ENCODE data around the gene DSCAM.
"Not testable (repeated sequence)": the region's sequence is repeated elsewhere in the genome, so short reads cannot be mapped to it uniquely, and the experiment has no call there.

DSCAM gene

DNA sequence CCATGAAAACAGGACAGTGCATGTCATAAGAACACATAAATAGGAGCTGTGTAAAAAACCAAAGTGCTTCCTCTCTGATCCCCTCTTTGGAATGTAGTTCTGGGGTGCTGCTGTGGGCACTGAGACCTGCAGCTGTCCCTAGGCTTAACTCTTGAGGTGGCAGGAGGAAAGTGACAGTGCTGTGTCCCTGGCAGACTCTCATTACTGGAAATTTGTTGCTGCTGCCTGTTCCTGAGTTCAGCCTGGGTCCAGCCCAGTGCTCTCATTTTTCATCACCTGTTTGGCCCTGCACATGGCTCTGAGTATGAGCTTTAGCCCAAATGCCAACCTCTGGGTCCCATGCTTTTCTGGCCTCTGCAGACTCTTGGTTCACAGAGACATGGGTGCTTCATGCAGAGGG, 329.3 kb downstream of the DSCAM start:
- no peak for DNase-seq

DNA sequence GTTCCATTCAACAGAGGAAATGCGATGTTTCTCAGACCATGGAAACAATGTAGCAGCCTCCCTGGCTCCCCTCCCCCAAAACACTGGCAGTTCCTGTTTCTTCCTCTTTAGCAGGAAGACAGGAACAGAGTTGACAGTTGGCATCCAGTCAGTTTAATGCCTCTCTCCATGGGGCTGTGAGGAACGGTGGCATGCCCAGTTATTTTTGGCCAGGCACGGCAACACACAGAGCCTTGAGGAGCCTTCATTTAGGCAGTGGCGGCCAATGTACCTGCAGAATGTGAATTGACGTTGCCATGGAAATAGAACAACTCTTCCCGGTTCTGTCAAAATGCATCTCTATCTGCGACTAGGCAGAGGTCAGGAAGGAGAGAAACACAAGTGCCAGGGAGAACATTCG, 330.6 kb downstream of the DSCAM start:
- no peak for DNase-seq

- DNase-seq, result peak; percentile 28
These were observed 334.4 kb downstream of the DSCAM start for GRCh38 chr21:40512590-40512989.

- DNase-seq, result no peak
These were observed 339.0 kb downstream of the DSCAM start for GRCh38 chr21:40507978-40508377.

DNA sequence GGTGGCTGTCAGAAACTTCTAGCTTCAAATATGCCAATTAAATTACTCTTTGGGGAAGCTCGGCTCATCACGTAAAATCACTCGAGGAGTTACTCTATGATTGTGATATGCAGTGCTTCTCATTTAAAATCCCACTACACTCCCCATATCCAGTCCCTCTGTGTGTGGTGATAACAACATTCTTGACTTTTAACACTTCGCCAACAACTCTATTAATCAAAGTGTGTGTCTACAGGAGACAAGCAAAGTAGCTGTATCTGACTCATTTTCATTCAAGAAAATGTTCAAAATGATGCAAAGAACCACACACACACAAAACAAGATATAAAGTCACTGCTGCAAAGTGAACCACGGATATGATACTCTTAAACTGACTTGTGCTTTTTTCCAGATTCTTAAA, 341.3 kb downstream of the DSCAM start:
- DNase-seq, result no peak

DNA sequence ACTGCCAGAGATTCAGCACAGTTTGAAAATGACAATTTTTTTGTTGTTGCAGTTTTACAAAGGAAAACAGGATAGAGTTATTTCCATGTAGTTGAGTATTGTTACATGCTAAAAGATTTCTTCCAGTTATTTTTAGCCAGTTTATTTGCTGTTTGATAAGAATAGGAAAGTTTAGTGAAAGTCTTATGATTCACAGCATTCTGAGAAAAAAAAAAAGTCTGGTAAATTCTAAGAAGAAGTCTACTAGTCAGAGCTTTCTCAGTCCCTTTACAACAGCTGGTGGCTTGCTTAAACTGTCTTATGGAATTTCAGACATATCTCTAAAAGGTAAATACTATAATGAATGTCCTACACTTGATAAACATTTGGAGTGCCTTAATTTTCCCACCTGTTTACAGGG, 341.7 kb downstream of the DSCAM start:
- DNase-seq, result no peak

DNA sequence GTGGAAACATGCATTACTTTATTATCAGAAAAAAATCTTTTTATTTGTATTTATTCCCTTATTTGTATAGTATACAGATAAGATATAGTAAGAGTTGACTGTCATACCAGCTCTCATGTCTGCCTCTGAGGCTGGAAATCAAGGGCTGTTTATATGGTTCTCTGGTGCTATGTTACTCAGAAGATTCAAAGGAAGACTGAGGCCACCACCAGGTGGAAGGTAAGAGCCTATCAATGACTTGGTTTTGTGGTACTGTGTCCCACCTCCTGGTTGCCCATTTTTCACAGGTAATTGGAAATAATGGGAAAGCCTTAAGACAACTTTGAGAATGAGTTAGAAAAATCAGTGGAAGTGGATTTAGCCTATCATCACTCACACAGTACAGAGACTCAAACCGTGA, 342.1 kb downstream of the DSCAM start:
- DNase-seq, result no peak

- no peak for DNase-seq
These were observed 350.8 kb downstream of the DSCAM start for GRCh38 chr21:40496116-40496515.

DNA sequence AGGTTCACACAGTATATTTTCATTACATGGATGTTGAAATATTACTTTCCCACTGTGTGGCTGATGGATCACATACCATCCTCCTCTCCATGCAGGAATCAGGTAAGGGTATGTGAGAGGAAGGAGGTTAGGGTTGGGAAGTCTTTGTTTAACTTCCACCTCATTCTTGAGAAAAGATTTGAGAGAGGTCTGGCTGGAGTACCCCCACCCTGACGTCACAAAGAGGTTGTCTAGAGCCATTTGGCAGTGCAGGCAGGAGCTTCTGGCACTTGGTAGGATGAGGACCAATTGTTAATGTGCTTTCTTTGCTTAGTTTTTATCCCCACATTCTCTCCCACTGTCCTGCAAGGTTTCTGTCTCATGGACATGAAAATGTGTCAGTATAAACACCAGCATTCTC, 356.6 kb downstream of the DSCAM start:
- no peak for DNase-seq

- DNase-seq, result no peak
These were observed 358.0 kb downstream of the DSCAM start for GRCh38 chr21:40489001-40489400.

- DNase-seq, result no peak
These were observed 365.2 kb downstream of the DSCAM start for GRCh38 chr21:40481764-40482163.

DNA sequence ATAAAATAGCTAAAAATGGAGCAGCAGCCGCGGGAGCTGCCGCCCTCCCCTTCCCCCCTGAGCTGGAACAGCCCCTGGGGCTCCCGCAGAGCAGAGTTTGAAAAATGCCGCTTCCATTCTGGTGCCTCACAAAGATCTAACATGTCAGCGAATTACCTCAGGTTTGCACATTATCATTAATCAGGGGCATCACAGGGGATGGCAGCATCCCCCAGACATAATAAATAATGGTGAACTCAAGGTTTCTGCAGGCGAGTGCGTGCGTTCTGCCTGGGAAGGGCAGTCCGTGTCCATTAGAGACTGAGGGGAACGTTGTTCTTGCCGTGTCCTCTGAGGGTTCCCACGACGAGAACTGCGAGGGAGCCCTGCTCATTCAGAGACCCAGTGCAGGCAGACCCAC, 372.4 kb downstream of the DSCAM start:
- DNase-seq, result no peak

GRCh38 chr21:40472013-40472412, 374.9 kb downstream of the DSCAM start:
- DNase-seq, result no peak

GRCh38 chr21:40471103-40471502, 375.9 kb downstream of the DSCAM start:
- no peak for DNase-seq

DNA sequence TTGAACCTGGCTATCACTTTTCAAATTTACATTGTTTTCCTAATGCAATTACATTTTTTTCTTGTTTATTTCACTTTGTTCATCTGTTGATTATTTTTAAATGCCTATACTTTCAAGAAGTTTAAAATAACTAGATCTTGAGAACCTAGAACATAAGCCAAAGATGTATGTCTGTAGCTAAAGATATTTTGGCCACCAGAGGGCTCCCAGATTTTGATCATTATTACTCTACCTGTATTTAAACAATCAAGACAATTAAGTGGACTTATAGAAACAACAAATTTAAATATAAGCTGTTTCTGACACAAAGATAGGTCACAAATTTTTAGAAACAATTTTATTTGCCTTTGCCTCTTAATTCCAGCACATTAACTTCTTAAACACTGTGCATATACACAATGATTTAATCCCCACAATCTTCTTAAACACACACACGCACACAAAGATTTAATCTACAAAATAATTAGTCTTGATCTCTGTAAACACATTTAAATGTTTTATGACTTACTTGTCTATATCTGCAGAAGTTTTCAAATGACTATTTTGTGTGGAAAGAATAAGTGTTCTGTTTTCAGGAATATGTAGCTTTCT, 380.0 kb downstream of the DSCAM start:
- peak; percentile 60 for DNase-seq

DNA sequence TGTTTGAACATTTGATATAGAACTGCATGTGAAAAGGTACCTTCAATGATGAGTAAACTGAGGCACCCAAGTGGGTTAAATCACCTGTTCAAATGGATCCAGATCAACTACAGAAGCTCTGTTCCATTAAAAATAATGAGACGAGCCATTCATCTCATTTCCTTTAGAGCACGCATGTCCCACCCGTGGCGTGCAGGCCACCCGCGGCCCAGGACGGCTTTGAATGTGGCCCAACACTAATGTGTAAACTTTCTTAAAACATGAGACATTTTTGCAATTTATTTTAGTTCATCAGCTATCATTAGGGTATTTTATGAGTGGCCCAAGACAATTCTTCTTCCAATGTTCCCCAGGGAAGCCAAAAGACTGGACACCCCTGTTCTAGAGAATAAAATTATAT, 381.6 kb downstream of the DSCAM start:
- DNase-seq, result no peak

DNA sequence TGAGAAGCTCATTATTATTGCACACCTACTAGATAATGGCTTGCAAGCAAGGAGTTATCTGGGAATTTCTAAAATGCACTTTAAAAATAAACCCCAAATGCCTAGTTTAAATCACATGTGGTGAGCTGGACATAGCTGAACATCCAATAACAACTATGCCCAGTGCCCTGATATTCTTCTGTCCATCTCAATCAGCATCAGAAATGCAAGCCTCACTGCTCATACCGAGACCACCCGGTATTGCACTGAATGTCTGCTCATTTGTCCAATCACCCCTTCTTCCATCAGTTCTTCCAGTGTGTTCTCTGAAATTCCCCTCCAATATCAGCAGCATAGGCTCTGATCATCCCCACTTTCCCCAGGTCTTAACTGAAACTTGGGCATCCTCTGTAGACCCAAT, 383.8 kb downstream of the DSCAM start:
- DNase-seq, result no peak

GRCh38 chr21:40461008-40461407, 385.9 kb downstream of the DSCAM start:
- DNase-seq, result no peak

- no peak for DNase-seq
These were observed 389.2 kb downstream of the DSCAM start for GRCh38 chr21:40457741-40458140.

DNA sequence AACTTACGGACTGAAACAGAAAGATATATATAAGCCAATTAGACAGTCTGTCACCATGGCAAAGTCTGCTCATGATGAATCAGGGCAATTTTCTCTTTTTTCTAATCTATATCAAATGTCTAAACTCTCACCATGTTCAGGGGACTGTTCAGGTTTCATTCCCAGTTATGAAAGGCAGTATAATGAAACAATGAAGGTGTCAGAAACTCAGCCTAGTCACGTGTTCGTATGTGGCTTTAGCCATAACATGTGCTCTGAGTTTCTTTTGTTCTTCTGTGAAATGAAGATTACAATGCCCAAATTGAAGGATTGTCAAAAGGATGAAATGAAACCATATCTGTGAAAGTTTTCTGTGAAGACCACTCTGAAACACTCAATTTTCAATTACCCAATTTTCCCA, 392.9 kb downstream of the DSCAM start:
- DNase-seq, result no peak

DNA sequence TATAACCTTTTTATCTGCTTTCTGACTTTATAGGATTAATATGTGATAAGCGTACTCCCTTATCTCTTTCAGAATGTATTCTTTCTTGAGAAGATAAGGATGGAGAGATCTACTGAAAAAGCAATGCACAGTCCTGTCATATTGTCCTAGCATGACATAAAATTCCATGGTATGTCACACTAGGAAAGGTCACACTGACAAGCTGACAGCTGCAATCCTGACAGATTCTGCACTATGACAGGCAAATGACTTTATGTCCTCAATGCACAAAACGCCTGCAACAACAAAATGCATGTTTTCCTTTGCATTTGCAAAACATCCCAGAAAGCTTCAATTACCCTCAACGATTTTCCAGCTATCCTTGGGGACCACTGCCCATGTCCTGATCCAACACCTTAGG, 393.8 kb downstream of the DSCAM start:
- peak; percentile 23 for DNase-seq

DNA sequence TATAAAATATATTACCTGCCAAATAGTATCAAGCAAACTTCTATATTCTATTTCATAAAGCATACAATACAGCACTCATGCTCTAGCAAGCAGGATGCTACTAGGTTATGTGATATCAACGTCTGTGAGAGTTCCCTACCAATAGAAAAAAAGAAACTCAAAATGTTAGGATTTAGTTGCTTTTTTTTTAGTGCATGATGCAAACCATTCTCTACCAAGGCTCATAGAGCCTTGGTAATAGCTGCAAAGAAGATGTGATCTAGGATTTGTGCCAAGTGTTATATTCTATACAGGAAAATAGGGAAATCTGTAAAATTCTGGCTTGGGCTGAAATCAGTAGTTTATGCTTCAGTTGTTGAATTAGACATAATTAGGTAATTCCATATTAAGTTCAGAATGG, 394.4 kb downstream of the DSCAM start:
- DNase-seq, result no peak

DNA sequence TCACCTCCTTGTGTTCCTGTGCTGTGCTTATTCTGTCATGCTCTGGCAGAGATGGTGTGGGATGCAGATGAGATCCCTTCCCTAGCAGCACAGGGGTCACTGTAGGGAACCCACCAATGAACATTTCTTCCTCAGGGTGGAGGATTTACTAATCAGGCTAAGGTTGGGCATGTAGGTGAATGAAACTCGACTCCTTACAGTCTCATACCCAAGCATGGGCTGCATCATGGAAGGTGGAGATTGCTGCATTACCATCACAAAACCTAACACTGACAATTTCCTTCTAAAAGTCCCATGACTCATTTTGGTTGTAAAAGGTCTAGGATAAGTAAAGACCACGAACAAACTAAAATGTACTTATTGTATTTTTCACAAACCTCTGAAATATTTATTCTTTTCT, 399.9 kb downstream of the DSCAM start:
- no peak for DNase-seq

DNA sequence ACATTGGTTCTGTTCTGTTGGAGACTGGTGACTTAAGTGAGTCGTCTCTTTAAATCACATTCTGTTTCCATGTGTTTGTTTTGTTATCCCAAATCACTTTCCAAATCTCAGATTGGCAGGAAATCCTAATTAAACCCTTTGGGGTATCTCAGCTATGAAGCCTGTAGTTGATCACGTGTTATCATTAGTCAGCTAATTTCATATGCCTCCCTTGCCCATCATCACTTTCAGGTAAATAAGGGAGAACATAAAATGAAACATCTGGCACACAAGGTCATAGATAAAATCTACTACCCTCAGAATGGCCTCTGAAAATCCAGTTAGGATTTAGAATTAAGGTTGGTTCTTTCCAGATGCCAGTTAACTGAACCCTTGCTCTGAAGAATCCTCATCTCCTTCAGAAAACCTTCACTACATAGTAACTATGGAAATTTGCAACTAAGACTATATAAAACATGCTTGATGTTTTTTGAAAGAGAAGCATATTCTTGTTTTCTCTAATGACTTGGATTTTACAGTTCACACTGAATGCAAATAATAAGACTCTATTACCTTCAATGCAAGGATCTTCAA, 401.5 kb downstream of the DSCAM start:
- DNase-seq, result no peak

DNA sequence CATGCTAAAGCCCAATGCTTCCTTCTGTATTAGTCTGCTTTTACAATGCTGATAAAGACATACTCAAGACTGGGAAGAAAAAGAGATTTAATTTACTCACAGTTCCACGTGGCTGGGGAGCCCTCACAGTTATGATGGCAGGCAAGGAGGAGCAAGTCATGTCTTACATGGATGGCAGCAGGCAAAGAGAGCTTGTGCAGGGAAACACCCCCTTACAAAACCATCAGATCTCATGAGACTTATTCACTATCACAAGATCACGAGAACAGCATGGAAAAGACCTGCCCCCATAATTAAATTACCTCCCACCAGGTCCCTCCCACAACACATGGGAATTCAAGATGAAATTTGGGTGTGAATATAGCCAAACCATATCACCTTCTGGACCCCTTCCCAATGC, 407.4 kb downstream of the DSCAM start:
- DNase-seq, result not testable (repeated sequence)

DNA sequence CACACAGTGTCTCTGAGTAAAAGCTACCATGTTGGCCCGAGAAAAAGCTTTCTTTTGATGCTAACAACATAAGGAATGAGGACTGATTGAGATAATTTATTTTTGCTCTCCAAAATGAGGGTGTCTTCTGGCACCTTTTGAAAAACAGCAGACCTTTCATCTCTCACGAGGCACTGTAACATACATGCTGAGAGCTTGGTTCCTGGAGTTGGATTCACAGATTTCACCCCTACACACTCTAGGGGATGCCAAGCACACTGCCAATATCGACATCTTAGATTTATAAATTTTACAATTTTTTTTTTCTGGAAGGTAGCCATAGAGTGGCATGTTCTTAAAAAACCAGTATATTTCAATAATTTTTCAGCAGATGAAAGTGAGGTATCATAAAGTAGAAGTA, 408.3 kb downstream of the DSCAM start:
- no peak for DNase-seq

All from NCI-H82 (cell line).